Vagina (tissue), 2 donors: ENCODE measurements around the gene PROSER2. TPM values are rescaled to one million over a fixed set of nuclear protein-coding genes. Genes with fewer than 3 reads are reported as not detected.

Experiments used
- DNase-seq, 2 donors: peaks; one replicate each; pipeline ENCODE4 v3.0.0-alpha.2; 2017; ENCODE audit errors: extremely low spot score in 2 of 2
- H3K27ac ChIP-seq: fragments of 200-600 bp; sonication (generic); one replicate; pipeline ENCODE4 v1.5.1; 2019
- H3K27me3 ChIP-seq: fragments of 200-600 bp; sonication (generic); one replicate; pipeline ENCODE4 v1.5.1; 2019
- H3K36me3 ChIP-seq, 2 donors: fragments of 200-600 bp; sonication (generic); one replicate each; pipeline ENCODE4 v1.5.1; 2017 to 2019
- H3K4me1 ChIP-seq: fragments of 200-600 bp; sonication (generic); one replicate; pipeline ENCODE4 v1.5.1; 2019
- H3K4me3 ChIP-seq, 2 donors: fragments of 200-600 bp; sonication (generic); 1 replicate in 1 of 2; 2 replicates in 1 of 2; pipeline ENCODE4 v1.5.1; 2016 to 2019
- H3K9me3 ChIP-seq: fragments of 200-600 bp; sonication (generic); one replicate; pipeline ENCODE4 v1.5.1; 2019
- POLR2A ChIP-seq, 2 donors: fragments of 450-650 bp; IDR thresholded peaks; one replicate each; pipeline ENCODE4 v1.6.1; 2017; ENCODE audit warnings: antibody characterized with exemption in 2 of 2, mild to moderate bottlenecking in 2 of 2, moderate library complexity in 2 of 2
- POLR2AphosphoS5 ChIP-seq, 2 donors: sonication (generic); formaldehyde crosslinking; IDR thresholded peaks; one replicate each; pipeline ENCODE4 v1.9.0; 2017; ENCODE audit warnings: antibody characterized with exemption in 2 of 2, mild to moderate bottlenecking in 2 of 2, low read depth in 1 of 2; ENCODE audit not compliant: insufficient read depth in 1 of 2
- intact Hi-C: fragments of 100-400 bp; cut with DNase I; formaldehyde crosslinking; loops from one replicate; pipeline ENCODE4 v1.15.1; 2023
- total RNA-seq: library from RNA; depleted of rRNA; stranded (reverse); fragments of >200 nt; gene quantifications from one replicate; pipeline ENCODE4 v1.2.3, GENCODE V29; 2016
- TF ChIP-seq, protein P1 (sequence below), 3 experiments: fragments of 450-650 bp in 2 of 3; fragments of 200-600 bp in 1 of 3; sonication (generic) in 1 of 3; IDR thresholded peaks; one replicate each; pipeline ENCODE4 v1.5.1; 2017 to 2019; ENCODE audit warnings: antibody characterized with exemption in 3 of 3, mild to moderate bottlenecking in 2 of 3, moderate library complexity in 2 of 3

Gene PROSER2
- total RNA-seq, 1 donor from 2014 or later = 8.1 TPM

DNA sequence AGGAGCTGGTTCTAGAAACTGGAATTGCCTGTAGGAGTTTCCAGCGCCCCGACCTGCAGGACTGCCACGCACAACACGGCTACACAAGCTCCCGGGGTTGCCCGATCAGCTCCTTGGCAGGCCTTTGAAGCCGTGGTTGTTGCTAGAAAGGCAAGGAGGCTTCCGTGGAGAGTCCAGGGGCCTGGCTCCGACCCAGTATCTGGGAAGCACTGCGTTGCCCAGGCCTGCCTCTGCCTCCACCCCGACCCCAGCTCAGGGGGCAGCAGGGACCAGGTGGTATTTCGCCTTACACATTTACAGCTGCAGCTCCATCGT lies 54.4 kb downstream of the PROSER2 start:
- Histone ChIP-seq H3K4me3 (no peak overlapping the region), H3K4me1 (peaks cover 22% of the 10 kb centered on the region), H3K9me3 (no peaks in the 10 kb centered on the region), H3K27ac (no peak overlapping the region), H3K27me3 (no peaks in the 10 kb centered on the region), H3K36me3 (no peaks in the 10 kb centered on the region)
- no peak for DNase-seq
- TF ChIP-seq POLR2A (IDR thresholded peaks at IDR 0.05) (no peak), POLR2AphosphoS5 (IDR thresholded peaks at IDR 0.05; ENCODE audit: insufficient read depth in 1 of 2, low read depth in 1 of 2) (no peak)
- TF ChIP-seq, protein P1, sequence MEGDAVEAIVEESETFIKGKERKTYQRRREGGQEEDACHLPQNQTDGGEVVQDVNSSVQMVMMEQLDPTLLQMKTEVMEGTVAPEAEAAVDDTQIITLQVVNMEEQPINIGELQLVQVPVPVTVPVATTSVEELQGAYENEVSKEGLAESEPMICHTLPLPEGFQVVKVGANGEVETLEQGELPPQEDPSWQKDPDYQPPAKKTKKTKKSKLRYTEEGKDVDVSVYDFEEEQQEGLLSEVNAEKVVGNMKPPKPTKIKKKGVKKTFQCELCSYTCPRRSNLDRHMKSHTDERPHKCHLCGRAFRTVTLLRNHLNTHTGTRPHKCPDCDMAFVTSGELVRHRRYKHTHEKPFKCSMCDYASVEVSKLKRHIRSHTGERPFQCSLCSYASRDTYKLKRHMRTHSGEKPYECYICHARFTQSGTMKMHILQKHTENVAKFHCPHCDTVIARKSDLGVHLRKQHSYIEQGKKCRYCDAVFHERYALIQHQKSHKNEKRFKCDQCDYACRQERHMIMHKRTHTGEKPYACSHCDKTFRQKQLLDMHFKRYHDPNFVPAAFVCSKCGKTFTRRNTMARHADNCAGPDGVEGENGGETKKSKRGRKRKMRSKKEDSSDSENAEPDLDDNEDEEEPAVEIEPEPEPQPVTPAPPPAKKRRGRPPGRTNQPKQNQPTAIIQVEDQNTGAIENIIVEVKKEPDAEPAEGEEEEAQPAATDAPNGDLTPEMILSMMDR (IDR thresholded peaks at IDR 0.05) = no peak
- intact Hi-C loops = no loop called here

DNA sequence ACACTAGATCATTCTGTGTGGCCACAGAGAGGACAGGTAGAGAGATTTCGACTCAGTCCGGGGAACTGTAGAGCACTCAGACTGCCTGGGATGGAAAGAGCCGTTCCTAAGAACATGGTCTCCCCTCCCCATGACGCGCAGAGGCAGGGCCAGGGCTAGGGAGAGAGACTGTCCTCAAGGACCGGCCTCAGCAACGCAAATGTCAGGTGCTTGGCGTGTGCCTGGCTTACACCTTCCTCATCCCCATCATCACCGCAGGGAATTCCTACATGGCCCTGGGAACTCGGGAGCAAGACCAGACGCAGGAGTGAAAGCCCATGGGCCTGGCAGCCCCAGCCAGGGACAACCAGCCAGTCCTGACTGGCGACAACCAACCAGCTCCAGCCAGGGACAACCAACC lies 55.6 kb downstream of the PROSER2 start:
- H3K4me1 ChIP-seq = peaks cover 22% of the 10 kb centered on the region
- H3K9me3 ChIP-seq = no peaks in the 10 kb centered on the region
- TF ChIP-seq POLR2A (IDR thresholded peaks at IDR 0.05) (no peak), POLR2AphosphoS5 (IDR thresholded peaks at IDR 0.05; ENCODE audit: insufficient read depth in 1 of 2, low read depth in 1 of 2) (no peak)
- TF ChIP-seq, protein P1 (IDR thresholded peaks at IDR 0.05) = no peak
- no peaks in the 10 kb centered on the region for H3K27me3 ChIP-seq
- no peaks in the 10 kb centered on the region for H3K36me3 ChIP-seq
- no peak for DNase-seq
- no peak overlapping the region for H3K27ac ChIP-seq
- intact Hi-C loops = no loop called here
- H3K4me3 ChIP-seq = no peak overlapping the region

DNA sequence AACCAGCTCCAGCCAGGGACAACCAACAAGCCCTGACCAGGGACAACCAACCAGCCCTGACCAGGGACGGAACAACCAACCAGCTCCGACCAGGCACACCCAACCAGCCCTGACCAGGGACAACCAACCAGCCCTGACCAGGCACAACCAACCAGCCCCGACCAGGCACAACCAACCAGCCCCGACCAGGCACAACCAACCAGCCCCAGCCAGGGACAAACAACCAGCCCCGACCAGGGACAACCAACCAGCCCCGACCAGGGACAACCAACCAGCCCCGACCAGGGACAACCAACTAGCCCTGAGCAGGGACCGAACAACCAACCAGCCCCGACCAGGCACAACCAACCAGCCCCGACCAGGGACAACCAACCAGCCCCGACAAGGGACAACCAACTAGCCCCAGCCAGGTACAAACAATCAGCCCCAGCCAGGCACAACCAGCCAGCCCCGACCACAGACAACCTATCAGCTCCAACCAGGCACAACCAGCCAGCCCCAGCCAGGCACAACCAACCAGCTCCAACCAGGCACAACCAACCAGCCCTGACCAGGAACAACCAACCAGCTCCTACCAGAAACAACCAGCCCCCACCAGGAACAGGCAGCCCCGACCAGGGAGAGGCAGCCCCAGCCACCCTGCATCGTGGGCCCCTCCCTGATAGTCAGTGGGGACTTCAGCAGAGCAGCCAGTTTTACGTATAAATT lies 56.4 kb downstream of the PROSER2 start:
- no peaks in the 10 kb centered on the region for H3K9me3 ChIP-seq
- H3K4me1 ChIP-seq = peaks cover 18% of the 10 kb centered on the region
- H3K27ac ChIP-seq = no peak overlapping the region
- H3K27me3 ChIP-seq = no peaks in the 10 kb centered on the region
- TF ChIP-seq, protein P1 (IDR thresholded peaks at IDR 0.05) = no peak
- TF ChIP-seq POLR2AphosphoS5 (IDR thresholded peaks at IDR 0.05; ENCODE audit: insufficient read depth in 1 of 2, low read depth in 1 of 2) = no peak
- no peak for TF ChIP-seq POLR2A (IDR thresholded peaks at IDR 0.05)
- no peak overlapping the region for H3K4me3 ChIP-seq
- intact Hi-C loops = no loop called here
- DNase-seq = no peak
- no peaks in the 10 kb centered on the region for H3K36me3 ChIP-seq

DNA sequence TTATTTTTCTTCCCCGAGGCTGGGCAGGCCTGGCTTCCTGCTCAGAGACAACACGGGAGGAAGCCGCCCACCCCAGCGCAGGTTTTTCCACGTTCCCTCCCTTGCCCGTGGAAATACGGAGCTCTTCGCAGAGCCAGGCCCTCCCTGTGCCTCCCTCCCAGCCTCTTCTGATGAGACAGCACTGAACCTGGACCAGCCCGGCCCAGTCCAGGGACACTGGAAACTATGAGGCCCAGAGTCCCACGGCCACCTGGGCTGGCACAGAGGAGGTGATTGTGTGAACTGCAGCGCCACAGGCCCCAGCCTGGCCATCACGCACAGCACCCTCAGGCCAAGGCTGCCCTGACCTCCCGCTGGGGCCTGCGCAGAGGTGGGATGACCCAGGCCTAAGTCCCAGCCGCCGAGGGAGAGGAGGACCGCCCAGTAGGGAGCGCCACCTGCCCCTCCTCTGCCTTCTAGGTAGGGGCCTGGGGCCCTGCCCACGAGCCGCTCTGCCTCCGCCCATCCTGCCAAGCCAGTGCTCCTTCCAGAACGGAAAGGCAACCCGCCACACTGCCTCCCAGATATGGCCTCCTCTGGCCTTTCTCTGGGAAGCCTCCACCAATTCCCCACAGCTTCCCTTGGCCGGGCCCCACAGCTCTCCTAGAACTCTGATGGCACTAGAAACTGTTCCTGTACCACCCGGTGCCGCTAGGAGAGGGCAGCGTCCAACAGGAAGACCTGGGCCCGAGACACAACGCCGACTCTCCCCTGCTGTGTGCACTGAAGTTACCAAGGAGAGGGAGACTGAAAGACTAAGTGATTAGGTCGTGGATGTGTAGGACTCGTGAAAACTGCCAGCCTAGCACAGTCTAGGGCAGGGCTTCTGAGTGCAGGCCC lies 57.2 kb downstream of the PROSER2 start:
- intact Hi-C loops = no loop called here
- H3K27me3 ChIP-seq = no peaks in the 10 kb centered on the region
- TF ChIP-seq POLR2AphosphoS5 (IDR thresholded peaks at IDR 0.05; ENCODE audit: insufficient read depth in 1 of 2, low read depth in 1 of 2) = no peak
- no peak for TF ChIP-seq POLR2A (IDR thresholded peaks at IDR 0.05)
- TF ChIP-seq, protein P1 (IDR thresholded peaks at IDR 0.05) = no peak
- no peak overlapping the region for H3K27ac ChIP-seq
- H3K36me3 ChIP-seq = no peaks in the 10 kb centered on the region
- H3K9me3 ChIP-seq = no peaks in the 10 kb centered on the region
- H3K4me3 ChIP-seq = no peak overlapping the region
- H3K4me1 ChIP-seq = peaks cover 9% of the 10 kb centered on the region
- no peak for DNase-seq

DNA sequence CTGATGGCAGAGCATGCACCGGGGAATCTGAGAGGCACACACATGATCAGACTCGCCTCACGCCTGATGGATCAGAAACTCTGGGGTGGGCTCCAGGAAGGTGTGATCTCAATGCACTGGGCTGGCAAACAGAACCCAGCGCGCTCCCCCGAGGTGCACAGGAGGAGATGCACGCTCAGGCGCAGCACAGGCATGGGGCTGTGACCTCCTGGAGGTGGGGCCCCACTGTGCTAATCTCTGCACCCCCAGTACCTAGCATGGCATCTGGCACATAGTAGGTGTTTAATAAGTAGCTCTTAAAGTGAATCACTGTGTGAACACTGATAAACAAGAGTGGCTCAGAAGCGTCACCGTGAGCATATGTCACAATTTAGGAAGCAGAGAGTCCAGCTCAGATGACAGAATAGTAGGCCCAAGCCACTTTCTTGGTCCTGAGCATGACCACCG lies 57.9 kb downstream of the PROSER2 start:
- DNase-seq = no peak
- intact Hi-C loops = no loop called here
- Histone ChIP-seq H3K9me3 (no peaks in the 10 kb centered on the region), H3K4me3 (no peak overlapping the region), H3K4me1 (peaks cover 3% of the 10 kb centered on the region), H3K36me3 (no peaks in the 10 kb centered on the region), H3K27me3 (no peaks in the 10 kb centered on the region), H3K27ac (no peak overlapping the region)
- TF ChIP-seq, protein P1 (IDR thresholded peaks at IDR 0.05) = no peak
- no peak for TF ChIP-seq POLR2A (IDR thresholded peaks at IDR 0.05)
- TF ChIP-seq POLR2AphosphoS5 (IDR thresholded peaks at IDR 0.05; ENCODE audit: insufficient read depth in 1 of 2, low read depth in 1 of 2) = no peak
